HepG2 (cell line): Measurements from ENCODE around the gene RAB11FIP5. TPM values are rescaled to one million over a fixed set of nuclear protein-coding genes. Genes with fewer than 3 reads are reported as not detected.

Source experiments
- CHD2 ChIP-seq: IDR thresholded peaks from 2 replicates; pipeline ENCODE4 v1.6.1; 2011; ENCODE audit warnings: low read depth, low read length, improper control_type of control experiment
- CREB1 ChIP-seq, 2 experiments: fragments of 450-650 bp in 1 of 2; IDR thresholded peaks; 2 replicates each; pipeline ENCODE4 v1.6.1; 2016 to 2017; ENCODE audit warnings: control low read depth in 1 of 2, mild to moderate bottlenecking in 1 of 2, missing compliant biosample characterization in 1 of 2, missing genetic modification characterization in 1 of 2
- HIVEP1 ChIP-seq: sonication (generic); formaldehyde crosslinking; IDR thresholded peaks from 2 replicates; pipeline ENCODE4 v1.4.0; 2020; ENCODE audit warnings: mild to moderate bottlenecking, missing genetic modification reagents
- JDP2 ChIP-seq: sonication (generic); formaldehyde crosslinking; IDR thresholded peaks from 2 replicates; pipeline ENCODE4 v1.8.1; 2022; ENCODE audit warnings: missing genetic modification reagents, borderline replicate concordance
- KLF11 ChIP-seq: IDR thresholded peaks from 2 replicates; pipeline ENCODE4 v1.6.1; 2016; ENCODE audit warnings: missing compliant biosample characterization
- NFAT5 ChIP-seq: sonication (generic); formaldehyde crosslinking; IDR thresholded peaks from 2 replicates; pipeline ENCODE4 v1.4.0; 2020; ENCODE audit warnings: missing genetic modification reagents
- PHF21A ChIP-seq: sonication (generic); formaldehyde crosslinking; IDR thresholded peaks from 2 replicates; pipeline ENCODE4 v1.5.0; 2020; ENCODE audit warnings: mild to moderate bottlenecking, missing genetic modification reagents
- SIN3A ChIP-seq: IDR thresholded peaks from 2 replicates; pipeline ENCODE4 v1.6.1; 2011; ENCODE audit warnings: low read depth, mild to moderate bottlenecking, control low read depth, low read length, borderline replicate concordance
- SRSF1 ChIP-seq: fragments of 200-400 bp; formaldehyde crosslinking; optimal IDR thresholded peaks from 2 replicates; pipeline ENCODE3; 2017; ENCODE audit warnings: mild to moderate bottlenecking, low read depth, low read length, moderate library complexity
- ZFP1 ChIP-seq: IDR thresholded peaks from 2 replicates; pipeline ENCODE4 v1.6.1; 2016
- ZNF230 ChIP-seq: sonication (generic); formaldehyde crosslinking; IDR thresholded peaks from 2 replicates; pipeline ENCODE4 v1.4.0; 2020; ENCODE audit warnings: mild to moderate bottlenecking, missing genetic modification reagents
- ZNF296 ChIP-seq: sonication (generic); formaldehyde crosslinking; conservative IDR thresholded peaks from 2 replicates; pipeline ENCODE4 v1.5.0; 2020; ENCODE audit warnings: mild to moderate bottlenecking, missing genetic modification reagents
- ZNF414 ChIP-seq: sonication (generic); formaldehyde crosslinking; IDR thresholded peaks from 2 replicates; pipeline ENCODE4 v1.5.0; 2020; ENCODE audit warnings: missing genetic modification reagents
- ZNF441 ChIP-seq: sonication (generic); formaldehyde crosslinking; IDR thresholded peaks from 2 replicates; pipeline ENCODE4 v1.7.0; 2021; ENCODE audit warnings: missing genetic modification reagents, borderline replicate concordance
- ZNF597 ChIP-seq: sonication (generic); formaldehyde crosslinking; IDR thresholded peaks from 2 replicates; pipeline ENCODE4 v1.5.0; 2020; ENCODE audit warnings: missing genetic modification reagents
- ZNF747 ChIP-seq: sonication (generic); formaldehyde crosslinking; IDR thresholded peaks from 2 replicates; pipeline ENCODE4 v1.8.1; 2023; ENCODE audit warnings: missing genetic modification reagents, mild to moderate bottlenecking, borderline replicate concordance
- polyA plus RNA-seq, 8 experiments: library from polyadenylated mRNA; depleted of rRNA in 3 of 8; stranded (reverse) in 7 of 8; unstranded in 1 of 8; fragments of >200 nt; fragmentation: Illumina TruSeq in 4 of 8; extraction: Trizol in 4 of 8; gene quantifications; 2 replicates each; pipeline versions ENCODE4 v1.2.1 to v1.2.3, GENCODE V29; 2011 to 2016; ENCODE audit warnings: low read depth in 4 of 8, missing spikeins in 1 of 8, mixed read lengths in 1 of 8; ENCODE audit not compliant: insufficient read depth in 1 of 8
- total RNA-seq, 5 experiments: library from RNA; depleted of rRNA; stranded (reverse); fragments of >200 nt; fragmentation: Illumina TruSeq; extraction: Trizol; gene quantifications; 2 replicates each; pipeline ENCODE4 v1.2.3, GENCODE V29; 2016; ENCODE audit warnings: low read depth in 1 of 5
- TF ChIP-seq, protein P1 (sequence below): sonication (generic); formaldehyde crosslinking; IDR thresholded peaks from 2 replicates; pipeline ENCODE4 v1.9.0; 2021; ENCODE audit warnings: missing genetic modification reagents, borderline replicate concordance
- TF ChIP-seq, protein P2 (sequence below): sonication (generic); formaldehyde crosslinking; IDR thresholded peaks from 2 replicates; pipeline ENCODE4 v1.4.0; 2020; ENCODE audit warnings: missing genetic modification reagents, mild to moderate bottlenecking, borderline replicate concordance

The RAB11FIP5 gene
- total and polyA plus RNA-seq, 2 of the 13 experiments (the other 11 are each of a cell fraction or from before 2014, with no cell fraction given): 9.4 to 22.9 TPM

- TF ChIP-seq, protein P1, sequence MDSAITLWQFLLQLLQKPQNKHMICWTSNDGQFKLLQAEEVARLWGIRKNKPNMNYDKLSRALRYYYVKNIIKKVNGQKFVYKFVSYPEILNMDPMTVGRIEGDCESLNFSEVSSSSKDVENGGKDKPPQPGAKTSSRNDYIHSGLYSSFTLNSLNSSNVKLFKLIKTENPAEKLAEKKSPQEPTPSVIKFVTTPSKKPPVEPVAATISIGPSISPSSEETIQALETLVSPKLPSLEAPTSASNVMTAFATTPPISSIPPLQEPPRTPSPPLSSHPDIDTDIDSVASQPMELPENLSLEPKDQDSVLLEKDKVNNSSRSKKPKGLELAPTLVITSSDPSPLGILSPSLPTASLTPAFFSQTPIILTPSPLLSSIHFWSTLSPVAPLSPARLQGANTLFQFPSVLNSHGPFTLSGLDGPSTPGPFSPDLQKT: no peak
- no peak; the same call in 1 of the 2 replicates for TF ChIP-seq PHF21A (CRISPR knock-in tag)
- TF ChIP-seq ZNF414 (CRISPR knock-in tag): no peak
- TF ChIP-seq ZNF441 (CRISPR knock-in tag): no peak; the same call in 1 of the 2 replicates
- no peak for TF ChIP-seq HIVEP1 (CRISPR knock-in tag)
- TF ChIP-seq, protein P2, sequence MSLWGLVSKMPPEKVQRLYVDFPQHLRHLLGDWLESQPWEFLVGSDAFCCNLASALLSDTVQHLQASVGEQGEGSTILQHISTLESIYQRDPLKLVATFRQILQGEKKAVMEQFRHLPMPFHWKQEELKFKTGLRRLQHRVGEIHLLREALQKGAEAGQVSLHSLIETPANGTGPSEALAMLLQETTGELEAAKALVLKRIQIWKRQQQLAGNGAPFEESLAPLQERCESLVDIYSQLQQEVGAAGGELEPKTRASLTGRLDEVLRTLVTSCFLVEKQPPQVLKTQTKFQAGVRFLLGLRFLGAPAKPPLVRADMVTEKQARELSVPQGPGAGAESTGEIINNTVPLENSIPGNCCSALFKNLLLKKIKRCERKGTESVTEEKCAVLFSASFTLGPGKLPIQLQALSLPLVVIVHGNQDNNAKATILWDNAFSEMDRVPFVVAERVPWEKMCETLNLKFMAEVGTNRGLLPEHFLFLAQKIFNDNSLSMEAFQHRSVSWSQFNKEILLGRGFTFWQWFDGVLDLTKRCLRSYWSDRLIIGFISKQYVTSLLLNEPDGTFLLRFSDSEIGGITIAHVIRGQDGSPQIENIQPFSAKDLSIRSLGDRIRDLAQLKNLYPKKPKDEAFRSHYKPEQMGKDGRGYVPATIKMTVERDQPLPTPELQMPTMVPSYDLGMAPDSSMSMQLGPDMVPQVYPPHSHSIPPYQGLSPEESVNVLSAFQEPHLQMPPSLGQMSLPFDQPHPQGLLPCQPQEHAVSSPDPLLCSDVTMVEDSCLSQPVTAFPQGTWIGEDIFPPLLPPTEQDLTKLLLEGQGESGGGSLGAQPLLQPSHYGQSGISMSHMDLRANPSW (CRISPR knock-in tag): no peak
- peak; percentile 55; the same call in 1 of the 2 replicates for TF ChIP-seq SIN3A
- 0 out of 2 replicates have a peak, but pooled peaks have one; percentile 45 for TF ChIP-seq ZNF230 (CRISPR knock-in tag)
- TF ChIP-seq ZNF296: peak; percentile 55; the same call in 1 of the 2 replicates
- no peak for TF ChIP-seq JDP2 (CRISPR knock-in tag)
- TF ChIP-seq ZFP1 (CRISPR knock-in tag): no peak
- TF ChIP-seq SRSF1: no peak
- peak; percentile 71 for TF ChIP-seq NFAT5 (CRISPR knock-in tag)
- TF ChIP-seq ZNF597 (CRISPR knock-in tag): no peak
- 0 out of 2 replicates have a peak, but pooled peaks have one; percentile 21 for TF ChIP-seq CHD2
- TF ChIP-seq CREB1 (IDR thresholded peaks at IDR 0.05): no peak
- TF ChIP-seq CREB1 (CRISPR knock-in tag; IDR thresholded peaks at IDR 0.05): no peak
- TF ChIP-seq ZNF747 (CRISPR knock-in tag): peak; percentile 88
- no peak for TF ChIP-seq KLF11 (CRISPR knock-in tag)
Observed at GRCh38 chr2:73070643-73071359, 41.9 kb downstream of the RAB11FIP5 start (continued).
